HEK293T (cell line): ENCODE results near the gene RIPK3.

Source experiments
- ARNT ChIP-seq: fragments of 450-650 bp; IDR thresholded peaks from 2 replicates; pipeline ENCODE4 v1.6.1; 2017; ENCODE audit warnings: mild to moderate bottlenecking
- BHLHE40 ChIP-seq: fragments of 450-650 bp; IDR thresholded peaks from 2 replicates; pipeline ENCODE4 v1.6.1; 2016; ENCODE audit warnings: mild to moderate bottlenecking, moderate library complexity, borderline replicate concordance
- CTBP1 ChIP-seq: fragments of 450-650 bp; IDR thresholded peaks from 2 replicates; pipeline ENCODE4 v1.6.1; 2016; ENCODE audit warnings: borderline replicate concordance
- ELF4 ChIP-seq: fragments of 450-650 bp; IDR thresholded peaks from 2 replicates; pipeline ENCODE4 v1.6.1; 2017; ENCODE audit warnings: antibody characterized with exemption
- FOXM1 ChIP-seq: fragments of 450-650 bp; IDR thresholded peaks from 2 replicates; pipeline ENCODE4 v1.6.1; 2017; ENCODE audit warnings: mild to moderate bottlenecking, borderline replicate concordance
- HDGF ChIP-seq: fragments of 450-650 bp; IDR thresholded peaks from 2 replicates; pipeline ENCODE4 v1.6.1; 2017; ENCODE audit warnings: antibody characterized with exemption, borderline replicate concordance
- SP1 ChIP-seq: fragments of 450-650 bp; IDR thresholded peaks from 2 replicates; pipeline ENCODE4 v1.6.1; 2017
- SUZ12 ChIP-seq: fragments of 450-650 bp; IDR thresholded peaks from 2 replicates; pipeline ENCODE4 v1.6.1; 2016; ENCODE audit warnings: mild to moderate bottlenecking

- TF ChIP-seq ELF4 = no peak
- no peak for TF ChIP-seq FOXM1
- no peak for TF ChIP-seq SUZ12
- TF ChIP-seq CTBP1 = no peak
- TF ChIP-seq HDGF = no peak
- no peak for TF ChIP-seq SP1
- TF ChIP-seq BHLHE40 = no peak
- TF ChIP-seq ARNT = no peak
Observed at GRCh38 chr14:24293525-24293924, 46.3 kb downstream of the RIPK3 start.
